EH (cell line): Measurements from ENCODE around the gene DNAJA4.

Source experiments
- DNase-seq: peaks from one replicate; pipeline ENCODE4 v3.0.0-alpha.2; 2015; ENCODE audit warnings: low read depth

The DNAJA4 gene

GRCh38 chr15:78264304-78265136, at the start of gene DNAJA4:
Gene DNAJA4 (plus strand): TSS chr15:78264562. CDS start chr15:78264764, 202 bp downstream.
- DNase-seq = peak; percentile 36

GRCh38 chr15:78216276-78217104, 47.9 kb upstream of the DNAJA4 start:
- peak; percentile 39 for DNase-seq

- no peak for DNase-seq
Measured at GRCh38 chr15:78220713-78221112, 43.6 kb upstream of the DNAJA4 start.

- DNase-seq = no peak
Measured at GRCh38 chr15:78222745-78223395, 41.5 kb upstream of the DNAJA4 start.

GRCh38 chr15:78223396-78224022, 40.9 kb upstream of the DNAJA4 start:
- DNase-seq = peak; percentile 21

- DNase-seq = no peak
Measured at GRCh38 chr15:78224023-78224411, 40.3 kb upstream of the DNAJA4 start.

GRCh38 chr15:78225783-78226541, 38.4 kb upstream of the DNAJA4 start:
- peak; percentile 22 for DNase-seq

GRCh38 chr15:78228356-78228996, 35.9 kb upstream of the DNAJA4 start:
- no peak for DNase-seq

- no peak for DNase-seq
Measured at GRCh38 chr15:78229431-78230406, 34.6 kb upstream of the DNAJA4 start.

GRCh38 chr15:78232951-78233350, 31.4 kb upstream of the DNAJA4 start:
- no peak for DNase-seq

- DNase-seq = no peak
Measured at GRCh38 chr15:78233496-78233895, 30.9 kb upstream of the DNAJA4 start.

- DNase-seq = no peak
Measured at GRCh38 chr15:78234515-78235040, 29.8 kb upstream of the DNAJA4 start, which contains the start of gene ACSBG1. Gene ACSBG1 (minus strand): TSS chr15:78234565. CDS start chr15:78234501, 64 bp downstream.

GRCh38 chr15:78236491-78236890, 27.9 kb upstream of the DNAJA4 start:
- DNase-seq = no peak

- no peak for DNase-seq
Measured at GRCh38 chr15:78237146-78237545, 27.2 kb upstream of the DNAJA4 start.

GRCh38 chr15:78239811-78240210, 24.6 kb upstream of the DNAJA4 start:
- no peak for DNase-seq

GRCh38 chr15:78241017-78241416, 23.3 kb upstream of the DNAJA4 start:
- peak; percentile 75 for DNase-seq

GRCh38 chr15:78242128-78242527, 22.2 kb upstream of the DNAJA4 start:
- peak; percentile 29 for DNase-seq

GRCh38 chr15:78243058-78243457, 21.3 kb upstream of the DNAJA4 start:
- no peak for DNase-seq

GRCh38 chr15:78243491-78243941, 20.8 kb upstream of the DNAJA4 start:
- DNase-seq = peak; percentile 53
